RPMI8226 (cell line): ENCODE data around the gene NEUROG1.
"Not testable (repeated sequence)": the region's sequence is repeated elsewhere in the genome, so short reads cannot be mapped to it uniquely, and the experiment has no call there.

Experiments used
- DNase-seq: peaks from one replicate; pipeline ENCODE4 v3.0.0-alpha.2; 2015

Gene NEUROG1

DNA sequence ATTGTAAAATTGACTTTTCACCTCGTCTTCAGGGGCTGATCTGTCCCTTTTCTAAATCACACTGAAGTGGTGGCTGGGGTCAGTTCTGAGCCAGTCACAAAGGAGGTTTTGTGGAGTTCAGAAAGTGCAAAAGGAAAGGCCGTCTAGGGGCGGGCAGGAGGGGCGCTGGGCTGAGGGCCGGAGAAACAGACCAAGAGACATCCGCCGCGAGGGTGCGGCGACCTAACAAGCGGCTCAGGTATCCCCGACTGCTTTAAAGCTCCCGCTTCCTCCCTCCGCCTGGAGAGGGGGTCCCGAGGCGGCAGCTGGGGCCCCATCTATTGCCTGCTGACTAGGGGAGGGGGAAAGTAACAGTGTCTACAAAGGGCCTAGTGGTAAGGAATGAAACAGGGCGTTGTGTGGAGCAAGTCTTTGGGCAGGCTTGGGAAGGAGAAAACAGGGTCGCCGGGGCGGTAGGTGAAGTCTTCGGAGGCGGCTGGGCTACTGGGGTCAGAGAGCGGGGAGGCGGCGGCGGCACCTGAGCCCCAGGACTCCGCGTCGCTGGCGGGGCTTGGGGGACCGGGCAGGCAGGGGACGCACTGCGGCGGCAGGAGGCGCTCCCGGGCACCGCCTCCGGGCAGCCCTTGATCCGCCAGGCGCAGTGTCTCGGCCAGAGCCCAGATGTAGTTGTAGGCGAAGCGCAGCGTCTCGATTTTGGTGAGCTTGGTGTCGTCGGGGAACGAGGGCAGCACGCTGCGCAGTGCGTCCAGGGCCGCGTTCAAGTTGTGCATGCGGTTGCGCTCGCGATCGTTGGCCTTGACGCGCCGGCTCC, 950 bp downstream of the NEUROG1 start:
- no peak for DNase-seq

DNA sequence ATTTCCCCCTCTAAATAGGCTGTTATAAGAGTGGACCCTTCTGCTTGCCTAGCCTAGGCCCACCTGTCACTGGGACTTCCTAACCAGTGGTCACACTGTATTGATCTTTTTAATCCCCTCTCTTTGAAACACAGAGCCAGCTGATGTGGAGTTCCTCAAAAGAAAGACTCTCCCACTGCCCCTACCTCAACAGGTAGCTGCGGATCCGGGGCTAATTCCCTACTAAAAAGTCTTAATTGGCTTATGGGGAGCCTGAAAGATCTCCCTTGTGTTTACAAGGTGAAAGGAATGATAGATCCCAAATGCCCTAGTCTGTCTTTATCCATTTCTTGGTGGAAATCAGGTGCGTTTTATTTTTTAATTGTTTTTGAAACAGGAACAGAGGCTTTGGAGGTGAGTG, 2.0 kb downstream of the NEUROG1 start:
- no peak for DNase-seq

DNA sequence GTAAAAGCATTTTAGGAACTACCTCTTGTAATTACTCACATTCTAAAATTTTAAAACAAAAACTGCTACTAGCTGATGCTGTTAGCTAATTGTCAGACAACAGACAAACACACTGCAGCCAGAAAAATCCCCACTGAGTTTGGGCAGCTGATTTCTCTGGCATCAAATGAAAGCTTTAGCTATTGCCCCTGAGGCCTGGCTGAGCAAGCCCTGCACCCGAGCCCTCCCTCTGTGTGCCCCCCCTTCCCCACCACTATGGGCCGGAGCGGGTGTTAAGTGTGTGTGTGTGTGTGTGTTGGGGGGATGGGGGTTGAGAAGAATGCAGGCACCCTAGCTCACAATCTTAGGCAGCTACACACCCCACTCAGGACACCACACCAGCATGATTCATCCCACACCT, 2.4 kb downstream of the NEUROG1 start:
- DNase-seq: no peak

DNA sequence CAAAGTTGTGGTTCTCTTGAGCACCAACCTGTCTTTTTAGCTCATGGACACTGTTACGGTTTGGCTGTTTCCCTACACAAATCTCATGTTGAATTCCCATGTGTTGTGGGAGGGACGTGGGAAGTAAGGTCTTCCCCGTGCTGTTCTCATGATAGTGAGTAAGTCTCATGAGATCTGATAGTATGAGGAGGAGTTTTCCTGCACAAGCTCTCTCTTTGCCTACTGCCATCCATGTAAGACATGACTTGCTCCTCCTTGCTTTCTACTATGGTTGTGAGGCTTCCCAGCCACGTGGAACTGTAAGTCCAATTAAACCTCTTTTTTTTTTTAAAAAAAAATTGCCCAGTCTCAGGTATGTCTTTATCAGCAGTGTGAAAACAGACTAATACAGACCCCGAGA, 6.2 kb downstream of the NEUROG1 start:
- not testable (repeated sequence) for DNase-seq

DNA sequence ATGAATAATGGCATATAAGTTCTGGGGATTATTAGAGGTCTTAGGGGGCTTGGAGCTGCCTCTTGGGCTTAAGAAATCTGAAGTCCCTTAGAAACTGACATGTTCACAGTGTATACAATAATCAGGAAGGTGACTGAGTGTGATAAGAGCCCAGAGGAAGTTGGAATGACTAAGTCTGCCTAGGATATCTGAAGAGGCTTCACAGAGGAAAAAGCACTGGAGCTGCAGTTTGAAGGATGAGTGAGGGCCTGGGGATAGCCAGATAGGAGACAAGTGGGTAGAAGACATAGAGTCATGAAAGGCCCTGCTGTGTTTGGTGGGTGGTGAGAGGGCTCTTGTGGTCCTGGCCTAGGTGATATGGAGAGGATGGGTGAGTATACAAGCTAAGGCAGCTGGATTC, 8.8 kb downstream of the NEUROG1 start:
- no peak for DNase-seq

DNA sequence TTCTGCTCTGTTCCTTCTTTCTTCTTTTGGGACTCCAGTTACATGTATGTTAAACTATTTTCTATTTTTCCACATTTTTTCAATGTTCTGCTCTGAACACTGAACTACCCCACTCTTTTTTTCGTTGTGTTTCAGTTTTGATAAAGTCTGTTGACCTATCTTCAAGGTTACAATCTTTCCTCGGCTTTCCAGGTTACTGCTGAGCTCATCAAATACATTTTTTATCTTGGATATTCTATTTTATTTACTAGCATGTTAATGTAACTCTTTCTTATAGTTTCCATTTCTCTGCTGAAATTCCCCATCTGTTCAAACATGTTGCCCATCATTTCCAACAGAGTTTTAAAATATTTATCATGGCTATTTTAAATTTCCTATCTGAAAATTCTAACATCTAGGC, 13.8 kb downstream of the NEUROG1 start:
- no peak for DNase-seq

DNA sequence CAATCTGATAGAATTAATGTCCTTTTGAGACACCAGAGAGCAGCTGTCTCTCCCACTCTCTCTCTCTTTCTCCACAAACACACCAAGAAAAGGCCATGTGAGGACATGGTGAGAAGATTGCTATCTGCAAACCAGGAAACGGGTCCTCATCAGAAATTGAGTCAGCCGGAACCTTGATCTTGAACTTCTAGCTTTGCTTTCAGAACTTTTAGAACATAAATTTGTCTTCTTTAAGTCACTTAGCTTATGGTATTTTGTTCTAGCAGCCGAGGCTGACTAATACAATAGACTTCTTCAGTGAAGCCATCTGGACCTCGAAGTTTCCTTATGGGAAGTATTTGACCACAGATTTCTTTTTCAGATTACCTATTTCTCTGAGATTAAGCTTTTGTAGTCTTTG, 18.1 kb downstream of the NEUROG1 start:
- DNase-seq: no peak

DNA sequence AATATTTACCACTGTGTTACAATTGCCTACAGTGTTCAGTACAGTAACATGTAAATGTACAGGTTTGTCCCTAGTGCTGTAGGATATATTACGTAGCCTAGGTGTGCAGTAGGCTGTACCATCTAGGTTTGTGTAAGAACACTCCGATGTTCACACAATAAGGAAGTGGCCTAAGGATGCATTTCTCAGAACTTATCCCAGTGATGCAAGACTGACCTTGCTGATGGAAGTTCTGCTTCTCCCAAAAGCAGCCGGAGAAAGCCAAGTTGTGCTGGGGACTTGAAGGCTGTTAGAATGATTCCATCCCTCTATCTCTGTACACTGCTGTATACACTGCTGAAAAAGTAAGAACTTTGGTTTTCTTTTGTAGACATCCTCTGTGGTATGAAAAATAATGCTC, 21.6 kb downstream of the NEUROG1 start:
- DNase-seq: no peak

DNA sequence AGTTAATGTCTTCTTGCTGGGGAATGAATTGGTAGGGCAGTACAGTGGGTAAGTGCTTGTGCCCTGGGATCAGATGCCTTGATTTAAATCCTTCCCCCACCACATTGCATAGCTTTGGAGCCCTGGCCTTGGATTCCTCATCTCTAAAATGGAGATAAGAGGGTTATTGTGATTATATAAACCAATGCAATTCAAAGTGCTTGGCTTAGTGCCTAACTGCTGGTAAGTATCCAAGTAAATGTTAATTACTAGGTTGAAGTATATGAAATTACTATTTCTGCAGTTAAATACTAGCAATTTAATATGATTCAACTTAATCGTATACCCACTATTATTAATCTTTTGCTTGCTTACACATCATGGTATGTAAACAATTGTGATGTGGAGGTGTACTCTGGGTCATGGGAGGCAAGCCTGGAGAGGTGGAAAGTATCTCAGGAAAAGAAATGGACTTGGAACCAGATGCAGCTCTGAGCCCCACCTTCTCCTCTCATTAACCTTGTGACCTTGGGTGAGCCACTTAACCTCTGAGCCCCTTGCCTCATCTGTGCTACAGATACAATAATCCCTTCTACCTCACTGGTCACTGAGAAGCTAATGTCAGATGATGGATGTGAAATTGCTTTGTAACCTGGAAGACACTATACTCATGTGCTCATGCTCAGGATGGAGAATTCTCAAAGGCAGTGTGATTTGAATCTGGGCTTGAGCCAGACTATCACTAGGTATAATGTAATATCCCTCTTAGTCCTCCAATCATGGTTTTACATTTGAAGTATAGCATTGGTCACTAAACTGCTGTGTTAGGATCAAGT, 23.8 kb downstream of the NEUROG1 start:
- DNase-seq: no peak

DNA sequence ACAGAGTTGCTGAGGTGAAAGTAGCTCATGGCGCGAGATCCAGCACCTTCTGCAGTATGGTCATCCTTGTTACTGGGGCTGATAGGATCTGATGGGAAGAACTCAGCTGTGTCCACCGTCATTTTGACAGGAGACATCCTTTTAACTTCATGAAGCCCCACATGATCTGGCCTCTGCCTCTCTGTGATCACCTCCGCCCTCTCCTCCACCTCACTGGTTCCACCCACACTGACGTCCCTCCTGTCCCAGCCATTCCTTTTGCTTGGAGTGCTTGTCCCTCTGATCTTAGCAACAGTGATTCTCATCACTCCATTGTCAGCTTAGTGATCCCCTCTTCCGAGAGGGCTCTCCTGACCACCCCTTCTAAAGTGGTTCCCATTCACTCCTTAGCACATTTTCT, 25.8 kb downstream of the NEUROG1 start:
- no peak for DNase-seq

DNA sequence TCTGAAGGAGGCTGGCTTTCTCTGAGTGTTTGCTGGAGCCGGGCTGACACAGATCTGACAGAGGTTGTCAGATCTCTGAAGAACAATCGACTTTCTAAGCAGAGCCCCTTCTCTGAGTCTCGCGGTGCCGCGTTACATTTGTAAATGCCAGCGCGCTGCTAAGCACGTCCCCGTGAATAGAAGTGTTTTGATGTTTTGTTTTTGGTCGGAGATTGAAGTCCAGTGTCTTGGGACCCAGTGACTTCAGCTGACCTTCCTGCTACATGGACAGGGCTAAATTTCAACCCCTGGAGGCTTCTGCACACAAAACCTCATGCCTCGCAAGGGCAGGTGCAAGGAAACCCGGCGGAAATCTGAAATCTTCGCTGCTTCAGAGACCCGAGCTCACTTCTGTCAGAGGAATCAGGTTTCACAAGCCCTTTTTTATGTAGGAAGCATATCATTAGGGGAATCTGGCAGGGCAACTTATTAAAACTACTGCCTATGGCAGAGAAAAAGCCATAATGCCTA, 27.2 kb downstream of the NEUROG1 start:
- DNase-seq: no peak

DNA sequence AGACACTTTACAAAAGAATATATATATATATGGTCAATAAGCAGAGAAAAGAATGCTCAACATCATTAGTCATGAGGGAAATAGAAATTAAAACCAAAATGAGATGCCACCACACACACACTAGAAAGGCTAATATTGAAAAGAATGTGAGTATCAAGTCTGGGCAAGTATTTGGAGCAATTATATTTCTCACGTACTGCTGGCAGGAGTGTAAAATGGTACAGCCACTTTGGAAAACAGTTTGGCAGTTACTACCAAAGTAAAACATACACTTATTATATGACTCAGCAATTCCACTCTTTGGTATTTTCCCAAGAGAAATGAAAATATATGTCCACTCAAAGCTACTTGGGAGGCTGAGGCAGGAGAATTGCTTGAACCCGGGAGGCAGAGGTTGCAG, 29.8 kb downstream of the NEUROG1 start:
- DNase-seq: no peak

DNA sequence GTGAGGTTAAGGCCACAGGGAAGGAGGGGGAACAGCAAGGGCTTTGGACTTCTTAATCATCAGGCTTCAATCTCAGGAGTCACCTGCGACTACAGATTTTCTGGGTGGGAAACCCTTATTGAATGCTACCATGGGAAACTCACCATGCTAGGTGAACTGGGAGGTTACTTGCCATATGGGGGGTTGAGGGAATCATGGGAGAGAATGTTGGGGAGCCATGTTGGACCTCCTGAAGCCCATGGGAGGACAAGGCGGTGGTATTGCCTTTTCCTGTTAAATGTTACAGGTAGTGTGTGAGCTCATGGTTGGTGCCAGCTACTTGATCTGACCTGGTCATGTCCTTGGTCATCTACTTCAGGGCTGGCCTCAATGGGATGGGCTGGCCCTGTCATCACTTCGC, 31.4 kb downstream of the NEUROG1 start:
- DNase-seq: no peak

DNA sequence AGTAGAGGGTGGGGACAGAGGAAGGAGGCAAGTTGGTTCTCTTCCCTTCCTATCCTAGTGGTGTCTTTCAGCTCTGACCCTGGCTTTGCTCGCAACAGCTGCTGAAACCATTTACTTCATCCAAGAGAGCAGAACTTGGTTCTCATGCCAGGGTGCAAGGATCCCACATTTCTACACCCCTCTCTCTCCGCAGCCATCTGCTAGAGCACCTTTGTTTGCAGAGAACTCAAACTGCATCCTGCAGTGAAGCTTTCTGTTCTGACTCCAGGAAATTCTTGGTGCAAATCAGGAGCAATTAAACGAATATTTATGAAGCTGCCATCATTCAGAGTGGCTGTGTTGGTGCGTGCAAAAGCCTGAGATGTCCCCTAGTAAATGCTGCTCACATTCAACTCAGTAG, 31.9 kb downstream of the NEUROG1 start:
- no peak for DNase-seq

DNA sequence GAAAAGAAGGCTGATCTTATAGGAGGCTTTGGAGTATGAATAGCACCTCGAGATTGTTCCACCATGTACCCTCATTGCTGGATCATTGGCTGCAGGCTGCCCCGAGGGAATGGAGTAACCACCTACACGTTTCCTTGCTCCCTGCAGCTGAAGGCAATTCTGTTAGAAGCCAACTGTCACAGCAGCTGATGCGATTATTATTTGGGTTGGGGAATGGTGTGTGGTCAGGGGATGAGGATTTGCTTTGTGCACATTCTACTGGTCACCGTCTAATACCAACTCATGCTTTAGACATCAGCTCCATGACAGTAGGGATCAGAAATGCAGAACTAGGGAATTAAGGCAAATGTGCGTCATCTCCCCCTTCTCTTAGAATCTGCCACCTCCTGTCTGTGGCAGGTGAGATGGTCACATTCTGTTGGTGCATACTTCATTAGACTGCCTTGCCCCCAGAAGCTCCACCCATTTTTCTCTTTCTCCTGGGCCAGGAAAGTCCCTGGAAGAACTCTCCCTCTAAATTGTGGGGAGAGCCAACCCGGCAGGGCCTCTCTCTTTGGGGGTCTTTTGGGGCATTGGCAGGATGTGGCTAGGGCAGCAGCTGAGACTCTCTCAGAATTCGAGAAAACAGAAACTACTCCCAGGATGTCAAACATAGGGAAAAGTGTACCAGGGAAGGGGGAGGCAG, 32.8 kb downstream of the NEUROG1 start:
- no peak for DNase-seq

DNA sequence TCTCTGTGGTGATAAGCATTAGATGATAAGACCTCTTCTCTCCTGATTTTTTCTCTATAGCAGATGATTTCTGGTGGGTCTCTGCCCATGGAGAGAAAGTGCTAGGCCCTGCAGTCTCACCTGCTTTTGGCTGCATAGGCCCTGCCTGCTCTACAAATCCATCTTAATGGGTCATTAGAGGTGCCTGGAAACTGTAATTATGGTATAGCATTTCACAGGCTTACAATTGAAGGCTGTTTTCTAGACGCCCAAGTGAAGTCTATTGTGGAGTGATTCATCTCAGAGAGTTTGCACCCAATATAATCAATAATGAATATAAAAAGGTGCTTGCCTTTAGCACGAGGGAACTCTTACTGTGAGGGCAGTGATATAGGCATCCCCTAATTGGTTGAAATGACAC, 33.8 kb downstream of the NEUROG1 start:
- no peak for DNase-seq

DNA sequence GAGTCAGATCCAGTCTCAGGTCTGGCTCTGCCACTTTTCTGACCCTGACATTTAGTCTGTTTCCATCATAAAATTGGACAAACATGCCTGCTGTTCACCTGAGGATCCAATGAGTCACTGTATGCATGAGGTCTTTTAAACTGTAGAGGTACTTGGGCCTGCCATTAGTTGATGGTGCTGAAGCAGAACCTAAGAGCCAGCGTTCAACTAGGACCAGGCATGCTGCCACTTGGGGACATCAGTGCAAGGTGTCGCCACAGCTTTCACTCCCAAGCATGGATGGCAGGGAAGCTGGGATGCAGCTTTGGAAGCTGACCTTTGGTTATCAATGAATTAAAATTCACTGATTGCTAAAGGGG, 37.1 kb downstream of the NEUROG1 start:
- DNase-seq: no peak

DNA sequence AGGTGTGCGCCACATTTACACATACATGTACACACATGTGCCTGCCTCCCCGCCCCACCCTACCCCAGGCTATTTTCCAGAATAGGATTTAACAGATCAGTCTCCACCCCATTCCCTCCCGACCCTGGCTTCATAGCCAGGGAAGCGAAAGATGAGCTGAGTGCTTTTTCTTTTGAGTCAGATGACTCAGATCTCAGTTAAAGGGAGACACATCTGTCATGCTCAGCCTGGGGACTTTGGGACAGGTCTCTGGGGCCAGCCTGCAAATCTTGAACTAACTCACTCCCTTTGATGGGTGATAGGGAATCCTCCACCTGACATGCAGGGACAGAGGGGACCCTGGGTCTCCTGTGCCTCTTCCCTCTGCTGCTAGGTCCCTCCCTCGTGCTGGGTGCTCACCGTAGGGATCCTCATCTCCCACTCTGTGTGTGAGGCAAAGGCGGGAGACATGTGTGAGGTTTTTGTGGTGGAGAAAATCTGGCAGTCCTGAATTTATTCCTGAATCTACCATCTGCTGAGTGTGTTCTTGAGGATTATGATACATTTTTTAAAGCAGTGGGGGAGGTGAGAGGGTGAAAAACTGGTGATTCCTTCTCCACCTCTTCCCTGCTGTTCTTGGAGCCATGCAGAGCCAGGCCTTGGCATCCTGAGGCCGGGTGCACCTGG, 37.7 kb downstream of the NEUROG1 start:
- DNase-seq: no peak

DNA sequence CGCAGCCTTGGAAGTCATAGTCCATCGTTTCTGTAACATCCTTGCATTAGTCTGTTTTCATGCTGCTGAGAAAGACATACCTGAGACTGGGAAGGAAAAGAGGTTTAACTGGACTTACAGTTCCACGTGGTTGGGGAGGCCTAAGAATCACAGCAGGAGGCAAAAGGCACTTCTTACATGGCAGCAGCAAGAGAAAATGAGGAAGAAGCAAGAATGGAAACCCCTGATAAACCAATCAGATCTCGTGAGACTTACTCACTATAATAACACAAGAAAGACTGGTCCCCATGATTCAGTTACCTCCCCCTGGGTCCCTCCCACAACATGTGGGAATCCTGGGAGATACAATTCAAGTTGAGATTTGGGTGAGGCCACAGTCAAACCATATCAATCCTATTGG, 40.2 kb downstream of the NEUROG1 start:
- not testable (repeated sequence) for DNase-seq

DNA sequence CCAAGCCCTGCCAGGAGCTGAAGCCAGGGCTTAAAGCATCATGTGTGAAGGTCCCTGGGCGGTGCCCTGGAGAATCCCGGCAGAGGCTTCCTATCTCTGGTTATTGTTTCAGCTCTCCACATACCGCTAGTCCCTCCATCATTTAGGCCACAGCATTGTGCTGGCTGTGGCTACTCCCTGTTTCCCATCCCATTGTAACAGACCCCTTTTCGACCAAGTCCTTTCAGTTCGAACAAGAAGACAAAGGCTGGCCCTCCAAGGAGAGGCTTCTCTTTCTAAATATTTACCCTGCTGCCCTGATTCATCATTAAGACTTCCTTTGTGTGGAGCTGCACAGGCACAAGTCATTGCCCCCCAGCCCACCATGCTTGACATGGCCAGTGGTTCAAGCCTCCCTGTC, 41.6 kb downstream of the NEUROG1 start:
- no peak for DNase-seq

DNA sequence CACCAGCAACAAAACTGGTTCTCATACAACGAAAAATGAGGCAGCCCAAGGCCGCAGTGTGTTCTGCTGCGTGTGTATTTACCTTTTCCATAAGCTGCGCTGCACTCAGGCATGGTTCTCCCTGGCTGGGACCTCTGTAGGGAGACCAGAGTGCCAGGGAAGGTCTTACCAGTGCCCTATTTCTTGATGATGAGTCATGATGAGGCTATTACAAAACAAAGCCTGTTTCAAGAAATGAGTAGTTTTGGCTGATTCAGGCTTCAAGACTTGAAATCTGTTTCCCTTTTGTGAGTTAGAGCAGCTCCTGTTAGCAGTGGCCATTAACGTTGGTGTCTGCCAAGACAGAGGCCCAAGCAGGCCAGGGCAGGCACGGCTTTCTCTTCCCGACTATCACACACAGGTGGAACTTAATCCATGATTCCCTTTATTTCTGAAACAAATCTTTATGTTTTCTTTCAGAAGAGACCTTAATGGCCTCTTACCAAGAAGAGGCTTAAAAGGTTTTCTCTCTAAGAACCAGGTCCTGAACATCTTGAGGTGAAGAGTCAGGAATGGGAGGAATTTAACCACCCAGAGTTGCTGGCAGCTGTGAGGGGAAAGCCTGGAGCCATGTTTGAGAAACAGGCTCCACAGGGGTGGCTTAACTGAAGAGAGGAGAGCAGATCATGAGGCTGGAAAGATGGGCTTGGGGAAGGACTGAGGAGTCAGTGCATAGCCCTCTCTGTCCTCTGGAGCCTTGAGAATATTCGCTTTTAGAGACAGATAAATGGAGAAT, 42.2 kb downstream of the NEUROG1 start:
- DNase-seq: no peak

DNA sequence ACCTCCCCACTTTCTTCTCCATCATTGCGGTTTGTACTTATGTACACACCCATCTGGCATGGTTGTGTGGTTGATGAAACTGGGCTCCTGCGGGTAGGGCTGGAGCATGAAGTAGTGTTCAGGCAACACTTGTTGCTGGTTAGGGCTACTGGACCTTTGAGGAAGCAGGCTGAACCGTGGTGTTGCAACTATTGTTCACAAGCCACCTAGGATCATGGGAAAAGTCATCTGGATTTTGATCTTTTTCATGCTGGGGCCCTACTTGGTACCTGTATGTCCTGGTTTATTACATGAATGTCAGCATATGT, 43.5 kb downstream of the NEUROG1 start:
- no peak for DNase-seq
